Caco-2 (cell line): ENCODE results near the gene YARS1. TPM values are rescaled to one million over a fixed set of nuclear protein-coding genes. Genes with fewer than 3 reads are reported as not detected.

Experiments
- BruUV-seq: library from RNA; stranded (reverse); fragments of 400-500 nt; replicated peaks from 2 replicates; lab custom pipeline; 2021; lab: Mats Ljungman, UMichigan
- CTCF ChIA-PET: fragments of 300-600 bp; sonication (Branson Sonifier 250); formaldehyde crosslinking; loops from one replicate; lab custom pipeline; 2022; ENCODE audit warnings: antibody characterized with exemption; lab: Charles Lee
- POLR2A ChIA-PET: fragments of 300-600 bp; sonication (Branson Sonifier 250); formaldehyde crosslinking; loops from one replicate; lab custom pipeline; 2022; ENCODE audit warnings: antibody characterized with exemption; lab: Charles Lee
- DNase-seq, 2 experiments: peaks; one replicate each; pipeline versions ENCODE4 v3.0.0 to v3.0.0-alpha.2; 2020 to 2022
- H3K27me3 ChIP-seq: replicated peaks from 2 replicates; pipeline ENCODE4 v1.6.0; 2011; ENCODE audit warnings: low read length; ENCODE audit not compliant: control insufficient read depth, insufficient read depth
- H3K36me3 ChIP-seq: 2 replicates; pipeline ENCODE4 v1.5.1; 2011; ENCODE audit warnings: low read length; ENCODE audit not compliant: control insufficient read depth, insufficient read depth
- H3K4me1 ChIP-seq: fragments of 250-450 bp; sonication (Bioruptor Pico); 2 replicates; pipeline ENCODE4 v1.5.1; 2020; ENCODE audit warnings: mild to moderate bottlenecking
- H3K4me3 ChIP-seq: 2 replicates; pipeline ENCODE4 v1.5.1; 2011; ENCODE audit warnings: low read depth, mild to moderate bottlenecking, control low read depth, low read length
- H3K9me3 ChIP-seq: fragments of 250-450 bp; sonication (Bioruptor Pico); 2 replicates; pipeline ENCODE4 v1.5.1; 2020; ENCODE audit warnings: mild to moderate bottlenecking, moderate library complexity
- H3K27ac Mint-ChIP-seq: one replicate; pipeline ENCODE4 v1.8.0; 2022; ENCODE audit warnings: mixed read lengths; ENCODE audit not compliant: unreplicated experiment
- H3K27me3 Mint-ChIP-seq: one replicate; pipeline ENCODE4 v1.8.0; 2022; ENCODE audit warnings: mixed read lengths; ENCODE audit not compliant: insufficient read depth, unreplicated experiment
- H3K36me3 Mint-ChIP-seq: one replicate; pipeline ENCODE4 v1.8.0; 2022; ENCODE audit warnings: mild to moderate bottlenecking, mixed read lengths; ENCODE audit not compliant: insufficient read depth, unreplicated experiment
- H3K4me1 Mint-ChIP-seq: one replicate; pipeline ENCODE4 v1.8.0; 2022; ENCODE audit warnings: low read depth, mixed read lengths; ENCODE audit not compliant: unreplicated experiment
- H3K4me3 Mint-ChIP-seq: one replicate; pipeline ENCODE4 v1.8.0; 2022; ENCODE audit warnings: mild to moderate bottlenecking, moderate library complexity, mixed read lengths; ENCODE audit not compliant: unreplicated experiment
- H3K9me3 Mint-ChIP-seq: one replicate; pipeline ENCODE4 v1.8.0; 2022; ENCODE audit warnings: mixed read lengths; ENCODE audit not compliant: unreplicated experiment
- CTCF ChIP-seq, 2 experiments: fragments of 200-600 bp in 1 of 2; IDR thresholded peaks; 1 replicate in 1 of 2; 2 replicates in 1 of 2; pipeline versions ENCODE4 v1.5.1 to v1.8.0; 2011 to 2022; ENCODE audit warnings: antibody characterized with exemption in 1 of 2, control low read depth in 1 of 2, inconsistent platforms in 1 of 2, low read depth in 1 of 2, low read length in 1 of 2, mild to moderate bottlenecking in 1 of 2, moderate library complexity in 1 of 2; ENCODE audit not compliant: insufficient read depth in 1 of 2, severe bottlenecking in 1 of 2, unreplicated experiment in 1 of 2
- intact Hi-C: fragments of 100-400 bp; cut with micrococcal nuclease; formaldehyde crosslinking; loops from one replicate; pipeline ENCODE4 v1.10.0; 2022; ENCODE audit not compliant: unreplicated experiment
- total RNA-seq: library from RNA; stranded (reverse); gene quantifications from 2 replicates; pipeline ENCODE4 v1.2.3, GENCODE V29; 2022

Gene YARS1
- total RNA-seq, 1 experiment from 2014 or later, result 184 TPM

- Mint-ChIP-seq H3K27ac (peak overlapping the region; percentile 90), H3K27me3 (no peaks in the 10 kb centered on the region), H3K9me3 (no peaks in the 10 kb centered on the region)
Measured at GRCh38 chr1:32770741-32771548, 46.2 kb downstream of the YARS1 start.

GRCh38 chr1:32770221-32770731, 46.9 kb downstream of the YARS1 start:
- intact Hi-C loops, result loop anchor here (10.0 kb wide), 1 partner anchor 365 kb away; no protein-coding TSS in a partner anchor

More at GRCh38 chr1:32770741-32771548, 46.2 kb downstream of the YARS1 start:
- intact Hi-C loops, result loop anchor here (10.0 kb wide), 1 partner anchor 366 kb away; no protein-coding TSS in a partner anchor
- BruUV-seq, result no TSS peak
- peaks cover 60% of the 10 kb centered on the region for H3K36me3 Mint-ChIP-seq
- ChIA-PET POLR2A (no interaction called here), CTCF (interaction anchor here (1.5 kb wide), 1 partner anchor 59 kb away, joined by 5 read pairs; no protein-coding TSS in a partner anchor)
- H3K36me3 ChIP-seq, result no peaks in the 10 kb centered on the region; the same call in 1 of the 2 replicates
- no peak for DNase-seq
- H3K27me3 ChIP-seq, result no peaks in the 10 kb centered on the region
- no peak overlapping the region for H3K4me3 ChIP-seq
- peaks cover 6% of the 10 kb centered on the region; the same call in 1 of the 2 replicates for H3K4me1 ChIP-seq
- H3K9me3 ChIP-seq, result no peaks in the 10 kb centered on the region
- no peak overlapping the region for H3K4me3 Mint-ChIP-seq
- H3K4me1 Mint-ChIP-seq, result peaks cover 23% of the 10 kb centered on the region
- TF ChIP-seq CTCF (IDR thresholded peaks at IDR 0.05; ENCODE audit: insufficient read depth in 1 of 2, low read depth in 1 of 2, low read length in 1 of 2, severe bottlenecking in 1 of 2, unreplicated experiment in 1 of 2), result no peak

More at GRCh38 chr1:32770221-32770731, 46.9 kb downstream of the YARS1 start:
- POLR2A ChIA-PET, result no interaction called here
- no peaks in the 10 kb centered on the region for H3K9me3 ChIP-seq
- Mint-ChIP-seq H3K9me3 (no peaks in the 10 kb centered on the region), H3K27ac (peak overlapping the region; percentile 35), H3K4me3 (no peak overlapping the region), H3K27me3 (no peaks in the 10 kb centered on the region), H3K4me1 (peaks cover 23% of the 10 kb centered on the region), H3K36me3 (peaks cover 53% of the 10 kb centered on the region)
- CTCF ChIA-PET, result interaction anchor here (1.5 kb wide), 1 partner anchor 58 kb away, joined by 5 read pairs; no protein-coding TSS in a partner anchor
- no peaks in the 10 kb centered on the region for H3K27me3 ChIP-seq
- no peaks in the 10 kb centered on the region for H3K36me3 ChIP-seq
- DNase-seq, result no peak
- H3K4me1 ChIP-seq, result peaks cover 6% of the 10 kb centered on the region; the same call in 1 of the 2 replicates
- H3K4me3 ChIP-seq, result no peak overlapping the region
- no TSS peak for BruUV-seq
- TF ChIP-seq CTCF (IDR thresholded peaks at IDR 0.05; ENCODE audit: insufficient read depth in 1 of 2, low read depth in 1 of 2, low read length in 1 of 2, severe bottlenecking in 1 of 2, unreplicated experiment in 1 of 2), result no peak
